Measurements from ENCODE around the gene MCF2.

Gene MCF2

DNA sequence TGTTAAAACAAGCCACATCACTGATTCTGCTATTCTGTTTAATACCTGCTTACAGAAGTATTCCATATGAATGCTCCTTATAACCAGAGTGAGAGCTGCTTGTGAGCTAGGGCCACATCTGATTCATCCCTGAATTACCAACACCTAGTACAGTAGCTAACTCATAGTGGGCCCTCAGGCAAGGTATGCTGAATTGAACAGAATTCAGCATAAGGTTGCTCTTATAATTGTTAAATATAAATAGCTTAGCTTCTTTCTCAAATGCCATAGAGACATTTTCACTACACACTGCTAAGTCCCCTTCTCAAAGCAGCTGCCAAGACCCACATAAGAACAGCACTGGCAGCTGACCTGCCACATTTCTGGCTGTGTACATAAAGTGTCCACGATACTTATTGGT is 27.0 kb upstream of the MCF2 start:
- DNase-seq (ENCODE audit: low read depth), result no peak
- H3K4me3 ChIP-seq (ENCODE audit: low read depth, low read length), result no peak overlapping the region
- TF ChIP-seq, protein P1, sequence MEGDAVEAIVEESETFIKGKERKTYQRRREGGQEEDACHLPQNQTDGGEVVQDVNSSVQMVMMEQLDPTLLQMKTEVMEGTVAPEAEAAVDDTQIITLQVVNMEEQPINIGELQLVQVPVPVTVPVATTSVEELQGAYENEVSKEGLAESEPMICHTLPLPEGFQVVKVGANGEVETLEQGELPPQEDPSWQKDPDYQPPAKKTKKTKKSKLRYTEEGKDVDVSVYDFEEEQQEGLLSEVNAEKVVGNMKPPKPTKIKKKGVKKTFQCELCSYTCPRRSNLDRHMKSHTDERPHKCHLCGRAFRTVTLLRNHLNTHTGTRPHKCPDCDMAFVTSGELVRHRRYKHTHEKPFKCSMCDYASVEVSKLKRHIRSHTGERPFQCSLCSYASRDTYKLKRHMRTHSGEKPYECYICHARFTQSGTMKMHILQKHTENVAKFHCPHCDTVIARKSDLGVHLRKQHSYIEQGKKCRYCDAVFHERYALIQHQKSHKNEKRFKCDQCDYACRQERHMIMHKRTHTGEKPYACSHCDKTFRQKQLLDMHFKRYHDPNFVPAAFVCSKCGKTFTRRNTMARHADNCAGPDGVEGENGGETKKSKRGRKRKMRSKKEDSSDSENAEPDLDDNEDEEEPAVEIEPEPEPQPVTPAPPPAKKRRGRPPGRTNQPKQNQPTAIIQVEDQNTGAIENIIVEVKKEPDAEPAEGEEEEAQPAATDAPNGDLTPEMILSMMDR (IDR thresholded peaks at IDR 0.05; ENCODE audit: low read depth, low read length, missing control alignments), result no peak

DNA sequence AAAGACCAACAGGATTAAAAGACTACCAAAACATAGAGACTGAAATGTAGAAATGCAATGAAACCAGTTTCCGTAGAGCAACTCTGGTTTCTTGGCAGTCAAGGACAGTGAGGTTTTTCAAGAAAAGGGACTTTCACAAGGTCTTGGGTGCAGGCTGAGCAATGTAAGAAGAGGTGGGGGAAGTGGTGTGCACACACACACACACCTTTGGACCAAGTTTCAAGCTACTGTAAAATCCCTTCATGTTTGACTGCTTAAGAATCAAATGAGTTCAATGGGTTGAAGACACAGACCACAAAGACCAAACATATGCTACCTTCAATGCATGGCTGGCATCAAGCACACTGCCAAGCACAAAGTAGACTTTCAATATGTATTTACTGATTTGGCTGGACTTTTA is 17.8 kb upstream of the MCF2 start:
- no peak overlapping the region for H3K4me3 ChIP-seq (ENCODE audit: low read depth, low read length)
- peak; percentile 10 for DNase-seq (ENCODE audit: low read depth)
- TF ChIP-seq, protein P1 (IDR thresholded peaks at IDR 0.05; ENCODE audit: low read depth, low read length, missing control alignments), result no peak

DNA sequence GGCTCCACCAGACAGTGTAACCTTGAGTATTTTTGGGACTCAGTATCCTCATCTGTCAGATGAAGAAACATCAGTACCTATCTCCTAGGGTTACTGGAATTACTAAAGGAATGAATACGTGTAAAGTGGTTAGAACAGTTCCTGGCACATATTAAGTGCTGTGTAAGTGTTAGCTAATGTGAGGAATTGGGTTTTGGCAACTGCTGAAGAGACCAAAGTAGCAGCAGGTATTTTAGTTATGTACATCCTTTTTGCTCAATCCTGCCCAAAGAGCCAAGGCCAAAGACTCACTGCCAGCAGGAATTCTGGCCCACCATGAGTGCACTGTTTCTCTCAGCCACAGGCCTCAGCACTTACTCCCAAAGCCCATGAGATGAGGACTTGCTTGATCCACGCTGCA is 16.7 kb upstream of the MCF2 start:
- no peak overlapping the region for H3K4me3 ChIP-seq (ENCODE audit: low read depth, low read length)
- TF ChIP-seq, protein P1 (IDR thresholded peaks at IDR 0.05; ENCODE audit: low read depth, low read length, missing control alignments), result no peak

DNA sequence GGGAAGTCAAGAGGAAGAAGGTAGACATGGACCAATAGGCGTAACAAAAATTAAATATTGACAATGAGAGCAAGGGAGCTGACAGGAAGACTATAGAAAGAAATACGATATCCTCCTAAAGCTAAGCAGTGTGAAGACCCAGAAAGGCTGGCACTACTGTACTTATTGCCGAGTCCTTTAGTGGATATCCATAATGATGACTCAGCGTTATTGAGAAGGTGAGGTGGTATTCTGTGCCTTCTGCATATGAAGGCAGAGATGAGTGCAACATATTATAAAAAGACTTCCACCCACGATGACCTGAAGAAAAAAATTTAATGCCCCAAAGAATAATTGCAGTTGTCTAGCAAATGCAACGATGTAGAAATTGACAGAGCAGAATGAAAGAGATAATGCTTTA is 13.0 kb upstream of the MCF2 start:
- H3K4me3 ChIP-seq (ENCODE audit: low read depth, low read length), result no peak overlapping the region
- TF ChIP-seq, protein P1 (IDR thresholded peaks at IDR 0.05; ENCODE audit: low read depth, low read length, missing control alignments), result no peak
- DNase-seq (ENCODE audit: low read depth), result no peak

More for the DNA sequence above, 16.7 kb upstream of the MCF2 start:
- no peak for DNase-seq (ENCODE audit: low read depth)

DNA sequence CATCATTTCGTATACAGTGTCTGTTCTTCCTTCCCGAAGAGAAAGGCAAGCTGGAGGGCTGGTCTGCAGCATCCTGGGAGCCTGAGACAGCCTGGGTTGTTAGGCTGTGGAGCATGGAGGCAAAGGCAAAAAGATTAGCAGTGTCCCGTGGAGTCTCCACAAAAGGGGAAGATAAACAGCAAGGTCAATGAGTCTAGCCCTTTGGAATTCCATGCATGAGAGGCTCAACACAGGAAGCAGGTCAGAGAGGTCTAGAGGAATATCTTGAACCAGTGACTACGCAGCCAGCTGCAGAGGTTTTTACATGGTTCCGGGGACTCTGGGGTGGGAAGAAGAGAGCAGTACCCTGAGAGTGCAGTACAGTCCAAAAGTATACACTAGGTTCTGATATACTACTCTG is 12.2 kb upstream of the MCF2 start:
- no peak for DNase-seq (ENCODE audit: low read depth)
- TF ChIP-seq, protein P1 (IDR thresholded peaks at IDR 0.05; ENCODE audit: low read depth, low read length, missing control alignments), result no peak
- H3K4me3 ChIP-seq (ENCODE audit: low read depth, low read length), result no peak overlapping the region

DNA sequence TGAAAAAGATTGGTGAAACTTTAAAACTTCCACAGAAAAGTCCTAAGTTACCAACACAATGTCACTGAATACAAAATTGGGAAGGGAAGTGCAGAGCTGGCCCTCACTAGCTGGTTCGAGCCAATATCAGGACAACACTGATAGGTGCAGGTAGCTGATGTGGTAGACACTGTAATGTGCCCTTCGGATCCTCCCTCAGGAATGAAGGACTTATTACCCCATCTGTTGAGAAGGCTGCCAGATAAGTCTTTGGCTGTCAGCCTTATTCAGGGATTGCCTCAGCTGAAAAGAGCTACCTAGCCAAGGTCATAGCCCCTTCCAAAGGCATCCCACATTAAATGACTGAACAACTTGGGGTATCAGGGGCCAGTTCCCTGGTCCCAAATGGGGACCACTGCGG is 5.3 kb downstream of the MCF2 start:
- no peak overlapping the region for H3K4me3 ChIP-seq (ENCODE audit: low read depth, low read length)
- DNase-seq (ENCODE audit: low read depth), result no peak
- TF ChIP-seq, protein P1 (IDR thresholded peaks at IDR 0.05; ENCODE audit: low read depth, low read length, missing control alignments), result no peak

DNA sequence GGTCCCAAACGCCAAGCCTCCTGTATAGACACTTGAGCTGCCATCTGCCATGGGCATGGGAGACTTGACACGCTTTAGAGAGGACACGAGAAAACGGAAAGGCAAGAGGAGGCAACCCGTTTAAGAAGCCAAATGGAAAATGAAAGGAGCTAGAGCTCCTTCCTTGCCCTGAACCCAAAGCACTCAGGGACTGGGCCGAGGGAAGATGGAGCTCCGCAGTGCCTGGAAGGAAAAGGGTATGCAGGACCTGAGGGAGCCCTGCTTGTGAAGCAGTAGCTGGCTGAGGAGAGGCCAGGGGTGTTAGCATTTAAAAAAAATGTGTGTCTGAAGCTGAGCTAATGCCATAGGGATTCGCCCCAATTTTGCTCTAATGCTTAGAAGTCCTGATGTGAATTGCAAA is 15.1 kb downstream of the MCF2 start:
- TF ChIP-seq, protein P1 (IDR thresholded peaks at IDR 0.05; ENCODE audit: low read depth, low read length, missing control alignments), result no peak
- no peak for DNase-seq (ENCODE audit: low read depth)
- no peak overlapping the region for H3K4me3 ChIP-seq (ENCODE audit: low read depth, low read length)

Data from GM12864 (cell line).